ENCODE results near the gene MSX1. TPM values are rescaled to one million over a fixed set of nuclear protein-coding genes. Genes with fewer than 3 reads are reported as not detected.
"Not testable (repeated sequence)": the region's sequence is repeated elsewhere in the genome, so short reads cannot be mapped to it uniquely, and the experiment has no call there.

MSX1 gene
- not detected for total RNA-seq

DNA sequence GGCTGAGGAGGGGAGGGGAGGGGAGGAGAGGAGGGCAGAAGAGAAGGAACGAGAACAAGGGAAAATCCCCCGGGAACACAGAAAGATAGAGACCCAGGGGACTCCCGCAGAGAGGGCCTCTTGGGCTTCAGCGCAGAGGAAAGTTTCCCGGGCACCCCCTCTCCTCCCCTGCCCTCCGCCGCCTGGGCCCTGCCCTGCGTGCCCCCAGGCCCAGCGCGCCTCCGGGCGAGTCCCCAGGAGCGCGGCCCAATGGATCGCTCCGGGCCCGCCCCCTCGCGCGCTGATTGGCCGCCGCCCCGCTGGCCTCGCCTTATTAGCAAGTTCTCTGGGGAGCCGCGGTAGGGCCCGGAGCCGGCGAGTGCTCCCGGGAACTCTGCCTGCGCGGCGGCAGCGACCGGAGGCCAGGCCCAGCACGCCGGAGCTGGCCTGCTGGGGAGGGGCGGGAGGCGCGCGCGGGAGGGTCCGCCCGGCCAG lies at the start of gene MSX1:
MSX1 (plus strand) TSS at position 341 of the 474 bp plus-strand sequence. CDS start 235 bp downstream, outside the sequence.
- peak; percentile 64 for DNase-seq
- peaks cover 86% of the 10 kb centered on the region for H3K27me3 Mint-ChIP-seq
- H3K4me3 Mint-ChIP-seq: peak within 1 kb of the TSS; percentile 77
- POLR2A ChIA-PET: no interaction called here
- peaks cover 19% of the 10 kb centered on the region for H3K4me1 Mint-ChIP-seq
- H3K9me3 Mint-ChIP-seq: peaks cover 2% of the 10 kb centered on the region
- peaks cover 3% of the 10 kb centered on the region for H3K36me3 Mint-ChIP-seq
- no peak within 1 kb of the TSS for H3K27ac Mint-ChIP-seq
- ATAC-seq (ENCODE audit: low read depth): peak; percentile 76

DNA sequence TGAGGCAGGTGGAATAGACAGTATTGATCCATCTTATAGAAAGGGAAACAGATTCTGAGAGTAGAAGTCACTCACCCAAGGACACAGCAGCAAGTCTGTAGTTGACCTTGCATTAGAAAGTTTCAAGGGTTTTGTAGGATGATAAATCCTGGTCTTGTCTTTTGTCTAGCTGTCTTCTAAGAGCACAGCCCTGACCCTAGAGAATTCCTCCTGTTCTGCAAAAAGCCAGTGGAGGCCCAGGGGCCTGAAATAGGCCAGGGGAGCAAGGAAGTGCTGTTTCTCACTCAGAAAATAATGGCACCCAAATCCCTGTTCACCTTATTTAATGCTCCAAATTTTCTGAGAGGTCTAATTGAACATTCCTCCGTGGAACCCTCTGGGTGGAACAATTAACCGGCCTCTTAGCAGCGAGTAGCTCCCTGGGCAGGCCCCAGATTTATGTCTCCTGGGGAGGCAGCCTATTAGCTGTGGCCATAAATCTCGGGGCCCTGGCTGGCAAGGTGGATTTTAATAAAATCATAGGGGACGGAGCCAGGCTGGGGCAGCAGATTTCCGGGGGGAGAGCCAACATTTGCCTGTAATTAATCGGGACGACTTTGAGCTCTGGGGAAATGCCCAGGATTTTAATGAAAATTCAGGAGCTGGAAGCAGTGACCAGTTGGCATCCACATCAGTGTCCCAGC lies 49.2 kb upstream of the MSX1 start:
- no peak overlapping the region for H3K4me3 Mint-ChIP-seq
- no peaks in the 10 kb centered on the region for H3K36me3 Mint-ChIP-seq
- ATAC-seq (ENCODE audit: low read depth): no peak
- DNase-seq: no peak
- peaks cover 10% of the 10 kb centered on the region for H3K9me3 Mint-ChIP-seq
- H3K4me1 Mint-ChIP-seq: no peaks in the 10 kb centered on the region
- POLR2A ChIA-PET: no interaction called here
- H3K27ac Mint-ChIP-seq: no peak overlapping the region
- H3K27me3 Mint-ChIP-seq: peaks cover 7% of the 10 kb centered on the region

DNA sequence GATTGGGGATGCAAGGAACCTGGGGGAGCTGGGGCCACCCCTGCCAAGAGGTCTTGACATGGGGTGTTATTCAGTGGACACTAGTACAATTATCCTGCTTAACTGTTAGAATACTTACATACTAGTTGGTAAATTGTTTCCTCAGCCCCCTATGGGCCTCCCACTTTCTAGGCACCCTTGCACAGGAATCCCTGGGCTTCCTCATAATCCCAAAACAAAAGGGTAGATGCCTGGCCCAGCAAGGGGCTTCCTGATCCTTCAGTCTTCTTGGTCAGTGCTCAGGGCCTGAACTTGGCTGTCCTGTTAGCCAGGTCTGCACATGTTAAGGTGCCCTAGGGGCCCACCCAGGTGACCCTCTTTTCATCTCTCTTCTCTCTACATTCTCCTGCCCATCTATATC lies 48.7 kb upstream of the MSX1 start:
- Mint-ChIP-seq H3K9me3 (peaks cover 10% of the 10 kb centered on the region), H3K27ac (no peak overlapping the region), H3K27me3 (peaks cover 8% of the 10 kb centered on the region), H3K36me3 (no peaks in the 10 kb centered on the region), H3K4me1 (no peaks in the 10 kb centered on the region), H3K4me3 (no peak overlapping the region)
- ATAC-seq (ENCODE audit: low read depth) (no peak), DNase-seq (no peak)
- POLR2A ChIA-PET: no interaction called here

DNA sequence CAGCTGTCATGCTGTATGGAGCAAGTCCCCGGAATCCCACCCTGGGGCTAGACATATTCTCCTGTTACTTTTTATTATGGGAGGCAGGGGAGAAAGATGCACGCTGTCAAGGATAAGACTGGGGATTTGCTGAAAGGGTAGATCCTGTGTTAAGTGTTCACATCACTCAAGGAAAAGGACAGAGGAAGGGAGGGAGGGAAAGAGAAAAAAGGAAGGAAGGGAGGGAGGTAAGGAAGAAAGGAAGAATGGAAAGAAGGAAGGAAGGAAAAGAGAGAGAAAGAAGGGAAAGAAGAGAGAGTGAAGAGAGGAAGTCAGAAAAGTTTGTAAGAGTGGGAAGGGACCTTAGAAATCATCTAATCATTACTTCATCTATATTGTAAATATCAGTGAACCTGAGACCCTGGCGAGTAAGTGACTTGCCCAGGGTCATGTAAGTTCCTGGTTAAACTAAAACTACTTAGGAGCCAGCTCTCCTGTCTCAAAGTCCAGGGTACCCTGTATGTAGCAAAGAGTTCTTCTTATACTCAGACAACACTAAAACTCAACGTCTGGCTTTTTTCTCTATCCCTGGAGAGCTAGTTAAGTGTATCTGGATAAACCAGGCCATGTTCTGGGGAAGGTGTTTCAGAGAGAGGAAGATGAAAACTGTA lies 47.2 kb upstream of the MSX1 start:
- no peaks in the 10 kb centered on the region for H3K4me1 Mint-ChIP-seq
- peaks cover 9% of the 10 kb centered on the region for H3K9me3 Mint-ChIP-seq
- POLR2A ChIA-PET: no interaction called here
- DNase-seq: no peak
- no peak for ATAC-seq (ENCODE audit: low read depth)
- H3K36me3 Mint-ChIP-seq: no peaks in the 10 kb centered on the region
- no peak overlapping the region for H3K4me3 Mint-ChIP-seq
- H3K27ac Mint-ChIP-seq: no peak overlapping the region
- H3K27me3 Mint-ChIP-seq: peaks cover 9% of the 10 kb centered on the region

DNA sequence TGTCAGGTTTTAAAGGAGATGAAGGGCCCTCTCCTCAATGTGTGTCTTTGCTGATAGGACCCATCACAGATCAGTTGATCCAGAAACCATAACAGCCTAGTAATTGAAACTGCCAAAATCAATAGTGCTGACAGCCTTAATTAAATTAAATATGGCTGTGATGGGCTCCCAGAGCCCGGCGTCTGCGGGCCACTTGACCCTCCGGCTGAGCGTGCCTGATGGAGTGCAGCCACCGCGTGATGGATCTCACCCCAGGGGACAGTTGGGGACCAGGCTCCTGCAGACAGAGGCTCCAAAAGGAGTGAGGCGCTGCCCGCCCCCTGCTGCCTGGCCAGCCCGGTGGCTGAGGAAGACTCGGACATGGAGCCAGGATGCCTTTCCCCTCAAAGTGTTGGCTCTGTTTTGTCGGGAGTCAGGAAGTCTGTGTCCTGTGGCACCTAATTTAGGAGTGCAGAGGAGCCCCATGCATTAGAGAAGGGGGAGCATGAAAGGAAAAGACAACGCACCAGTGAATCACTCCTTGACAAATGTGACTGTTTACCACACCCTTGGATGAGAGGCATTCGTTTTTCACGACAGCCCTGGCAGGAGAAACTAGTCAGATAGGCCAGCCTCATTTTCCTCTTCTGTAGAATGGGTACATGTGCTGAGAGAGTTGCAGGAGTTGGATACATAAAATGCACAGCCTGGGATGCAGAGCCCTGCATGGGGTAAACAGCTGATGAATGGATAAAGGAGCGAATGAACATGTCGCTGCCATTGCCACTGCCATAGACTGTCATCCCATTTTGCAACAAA lies 40.9 kb upstream of the MSX1 start:
- peaks cover 4% of the 10 kb centered on the region for H3K9me3 Mint-ChIP-seq
- H3K27me3 Mint-ChIP-seq: peaks cover 8% of the 10 kb centered on the region
- POLR2A ChIA-PET: no interaction called here
- ATAC-seq (ENCODE audit: low read depth) (no peak), DNase-seq (no peak)
- no peak overlapping the region for H3K27ac Mint-ChIP-seq
- H3K4me3 Mint-ChIP-seq: no peak overlapping the region
- H3K36me3 Mint-ChIP-seq: no peaks in the 10 kb centered on the region
- no peaks in the 10 kb centered on the region for H3K4me1 Mint-ChIP-seq

DNA sequence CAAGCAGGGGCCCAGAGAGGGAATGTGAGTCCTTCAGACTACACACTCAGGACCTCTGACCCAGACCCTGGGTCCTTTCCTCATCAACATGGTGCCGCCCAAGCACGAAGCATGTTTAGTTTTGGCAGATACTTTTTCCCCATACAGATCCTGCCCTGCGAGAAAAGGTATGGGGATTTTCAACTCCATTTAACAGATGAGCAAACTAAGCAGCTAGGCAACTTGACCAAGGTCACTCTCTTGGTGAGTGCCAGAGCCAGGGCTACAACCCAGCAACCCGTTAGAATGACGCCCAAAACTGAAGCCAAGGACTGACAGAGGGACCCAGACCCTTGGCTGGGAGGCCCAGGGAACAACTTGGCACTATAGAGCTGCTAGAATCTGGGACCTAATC lies 40.3 kb upstream of the MSX1 start:
- Mint-ChIP-seq H3K27ac (no peak overlapping the region), H3K36me3 (no peaks in the 10 kb centered on the region), H3K9me3 (peaks cover 4% of the 10 kb centered on the region), H3K27me3 (peaks cover 8% of the 10 kb centered on the region), H3K4me3 (no peak overlapping the region), H3K4me1 (no peaks in the 10 kb centered on the region)
- ATAC-seq (ENCODE audit: low read depth): no peak
- POLR2A ChIA-PET: no interaction called here
- no peak for DNase-seq

DNA sequence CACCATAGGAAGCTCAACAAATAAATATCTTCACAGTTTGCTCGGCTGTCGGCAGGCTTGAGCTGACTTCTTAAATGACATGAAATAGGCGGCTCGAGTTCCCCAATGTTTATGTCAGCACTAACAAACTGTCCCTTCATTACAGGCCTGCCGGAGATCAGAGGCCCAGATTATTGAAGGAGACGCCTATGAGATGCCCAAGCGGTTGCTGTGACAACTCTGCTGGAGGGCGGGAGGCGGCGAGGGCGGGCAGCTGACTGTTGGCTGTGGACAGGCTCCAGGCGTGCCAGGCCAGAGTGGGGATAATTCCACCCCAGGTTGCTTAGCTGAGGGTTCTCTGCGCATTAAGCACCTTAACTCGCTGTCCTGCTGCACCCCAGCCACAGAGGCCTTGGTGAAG lies 39.2 kb upstream of the MSX1 start:
- H3K4me1 Mint-ChIP-seq: no peaks in the 10 kb centered on the region
- no peak for DNase-seq
- H3K9me3 Mint-ChIP-seq: peaks cover 4% of the 10 kb centered on the region
- H3K4me3 Mint-ChIP-seq: no peak overlapping the region
- peaks cover 8% of the 10 kb centered on the region for H3K27me3 Mint-ChIP-seq
- ATAC-seq (ENCODE audit: low read depth): no peak
- no peaks in the 10 kb centered on the region for H3K36me3 Mint-ChIP-seq
- POLR2A ChIA-PET: no interaction called here
- H3K27ac Mint-ChIP-seq: no peak overlapping the region

DNA sequence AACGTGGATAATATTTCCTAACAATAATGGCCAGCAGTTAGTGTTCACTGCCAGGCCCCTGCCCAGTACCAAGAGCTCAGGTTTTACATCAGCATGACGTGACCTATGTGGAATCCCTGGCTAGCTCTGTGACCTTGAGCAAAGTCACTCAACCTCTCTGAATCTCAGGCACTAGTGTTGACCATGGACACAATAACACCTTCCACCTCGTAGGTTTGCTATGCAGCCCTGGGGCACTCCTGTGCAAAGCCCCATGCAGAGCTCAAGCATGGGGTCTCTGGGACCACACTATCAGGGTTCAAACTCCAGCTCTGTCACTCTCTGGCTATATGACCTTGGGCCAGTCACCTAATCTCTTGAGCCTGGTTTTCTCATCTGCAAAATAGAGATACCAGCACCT lies 38.7 kb upstream of the MSX1 start:
- DNase-seq: no peak
- ATAC-seq (ENCODE audit: low read depth): no peak
- Mint-ChIP-seq H3K4me1 (no peaks in the 10 kb centered on the region), H3K36me3 (no peaks in the 10 kb centered on the region), H3K4me3 (no peak overlapping the region), H3K27me3 (peaks cover 7% of the 10 kb centered on the region), H3K9me3 (peaks cover 4% of the 10 kb centered on the region), H3K27ac (no peak overlapping the region)
- POLR2A ChIA-PET: no interaction called here

DNA sequence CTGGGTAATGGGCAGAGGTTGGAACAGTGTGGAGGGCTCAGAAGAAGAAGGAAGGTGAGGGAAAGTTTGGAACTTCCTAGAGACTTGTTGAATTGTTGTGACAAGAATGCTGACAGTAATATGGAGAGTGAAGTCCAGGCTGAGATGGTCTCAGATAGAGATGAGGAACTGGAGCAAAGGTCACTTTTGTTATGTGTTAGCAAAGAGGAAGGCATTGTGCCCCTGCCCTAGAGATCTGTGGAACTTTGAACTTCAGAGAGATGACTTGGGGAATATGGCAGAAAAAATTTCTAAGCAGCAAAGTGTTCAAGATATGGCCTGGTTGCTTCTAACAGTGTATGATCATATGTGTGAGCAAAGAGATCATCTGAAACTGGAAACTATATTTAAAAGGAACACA lies 37.9 kb upstream of the MSX1 start:
- Mint-ChIP-seq H3K4me3 (no peak overlapping the region), H3K27me3 (peaks cover 9% of the 10 kb centered on the region), H3K36me3 (no peaks in the 10 kb centered on the region), H3K4me1 (no peaks in the 10 kb centered on the region), H3K9me3 (peaks cover 8% of the 10 kb centered on the region), H3K27ac (no peak overlapping the region)
- DNase-seq: no peak
- POLR2A ChIA-PET: no interaction called here
- no peak for ATAC-seq (ENCODE audit: low read depth)

DNA sequence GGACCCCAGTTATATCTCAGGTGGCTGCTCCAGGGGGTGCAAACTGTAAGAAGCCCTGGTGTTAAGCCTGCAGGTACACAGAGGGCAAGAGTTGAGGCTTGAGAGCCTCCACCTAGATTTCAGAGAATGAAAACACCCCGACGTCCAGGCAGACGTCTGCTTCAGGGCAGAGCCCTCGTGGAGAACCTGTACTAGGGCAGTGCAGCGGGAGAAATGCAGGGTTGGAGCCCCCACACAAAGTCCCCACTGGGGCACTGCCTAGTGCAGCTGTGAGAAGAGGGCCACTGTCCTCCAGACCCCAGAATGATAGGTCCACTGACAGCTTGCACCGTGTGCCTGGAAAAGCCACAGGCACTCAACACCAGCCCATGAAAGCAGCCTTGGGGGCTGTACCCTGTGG lies 37.2 kb upstream of the MSX1 start:
- H3K36me3 Mint-ChIP-seq; ATAC-seq (ENCODE audit: low read depth); POLR2A ChIA-PET; H3K27me3 Mint-ChIP-seq; H3K27ac Mint-ChIP-seq; H3K9me3 Mint-ChIP-seq; H3K4me1 Mint-ChIP-seq; DNase-seq; H3K4me3 Mint-ChIP-seq: not testable (repeated sequence)

DNA sequence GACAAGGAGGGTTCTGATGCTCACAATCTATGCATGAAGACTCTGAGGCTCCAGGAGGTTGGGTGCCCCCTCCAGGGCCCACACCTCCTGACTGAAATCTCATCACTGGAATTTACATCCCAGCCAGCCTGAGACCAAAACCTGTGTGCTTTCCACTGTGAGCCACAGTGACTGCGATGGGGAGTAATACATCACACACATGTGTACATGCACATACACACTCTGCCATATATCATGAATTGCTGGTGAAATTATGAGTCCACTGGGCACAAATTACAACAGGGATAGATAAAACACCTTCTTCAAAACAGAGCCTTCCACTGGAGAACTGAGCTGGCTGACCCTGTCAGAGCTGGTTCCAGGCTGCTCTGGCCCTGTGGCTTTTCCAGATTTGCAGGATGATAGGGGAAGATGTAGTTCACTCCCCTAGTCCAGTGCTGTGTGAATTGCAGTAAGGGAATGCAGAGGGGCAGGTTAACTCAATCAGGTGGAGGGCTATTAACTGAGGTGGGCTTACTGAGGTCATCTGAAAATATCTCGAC lies 35.8 kb upstream of the MSX1 start:
- H3K27me3 Mint-ChIP-seq: peaks cover 7% of the 10 kb centered on the region
- no peak overlapping the region for H3K4me3 Mint-ChIP-seq
- no peaks in the 10 kb centered on the region for H3K36me3 Mint-ChIP-seq
- H3K9me3 Mint-ChIP-seq: peaks cover 6% of the 10 kb centered on the region
- DNase-seq (no peak), ATAC-seq (ENCODE audit: low read depth) (no peak)
- H3K4me1 Mint-ChIP-seq: no peaks in the 10 kb centered on the region
- POLR2A ChIA-PET: no interaction called here
- H3K27ac Mint-ChIP-seq: no peak overlapping the region

DNA sequence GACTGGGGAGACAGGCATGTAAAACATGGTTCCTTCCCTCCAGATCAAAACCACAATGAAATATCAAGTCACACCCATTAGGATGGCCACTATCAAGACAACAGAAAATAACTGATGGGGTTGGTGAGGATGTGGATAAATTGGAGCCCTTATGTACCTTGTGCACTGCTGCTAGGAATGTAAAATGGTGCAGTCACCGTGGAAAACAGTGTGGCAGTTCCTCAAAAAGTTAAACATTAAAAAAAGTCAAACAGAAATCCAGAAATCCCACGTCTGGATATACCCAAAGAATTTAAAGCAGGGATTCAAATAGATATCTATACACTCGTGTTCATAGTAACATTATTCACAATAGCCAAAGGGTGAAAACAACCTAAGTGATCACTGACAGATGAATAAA lies 35.2 kb upstream of the MSX1 start:
- no peak overlapping the region for H3K4me3 Mint-ChIP-seq
- H3K27ac Mint-ChIP-seq: no peak overlapping the region
- H3K4me1 Mint-ChIP-seq: no peaks in the 10 kb centered on the region
- H3K36me3 Mint-ChIP-seq: no peaks in the 10 kb centered on the region
- POLR2A ChIA-PET: no interaction called here
- peaks cover 6% of the 10 kb centered on the region for H3K9me3 Mint-ChIP-seq
- peaks cover 6% of the 10 kb centered on the region for H3K27me3 Mint-ChIP-seq
- ATAC-seq (ENCODE audit: low read depth) (no peak), DNase-seq (no peak)

DNA sequence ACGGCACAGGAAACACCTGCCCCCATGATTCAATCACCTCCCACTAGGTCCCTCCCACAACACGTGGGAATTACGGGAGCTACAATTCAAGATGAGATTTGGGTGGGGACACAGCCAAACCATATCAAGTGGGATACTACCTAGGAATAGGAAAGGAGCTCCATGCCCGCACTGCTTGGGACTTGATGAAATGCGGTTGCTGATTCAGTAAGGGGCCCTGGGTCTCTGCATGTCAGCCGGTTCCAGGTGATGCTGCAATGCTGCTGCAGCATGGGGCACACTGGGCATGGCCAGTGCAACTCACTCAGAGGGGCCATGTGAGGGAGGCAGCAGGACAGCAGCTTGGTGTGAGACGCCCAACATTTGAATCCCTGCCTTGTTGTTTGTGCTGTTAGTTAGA lies 34.0 kb upstream of the MSX1 start:
- DNase-seq: no peak
- peaks cover 6% of the 10 kb centered on the region for H3K9me3 Mint-ChIP-seq
- POLR2A ChIA-PET: no interaction called here
- no peaks in the 10 kb centered on the region for H3K36me3 Mint-ChIP-seq
- H3K27ac Mint-ChIP-seq: no peak overlapping the region
- no peaks in the 10 kb centered on the region for H3K4me1 Mint-ChIP-seq
- H3K27me3 Mint-ChIP-seq: peaks cover 3% of the 10 kb centered on the region
- ATAC-seq (ENCODE audit: low read depth): no peak
- no peak overlapping the region for H3K4me3 Mint-ChIP-seq

DNA sequence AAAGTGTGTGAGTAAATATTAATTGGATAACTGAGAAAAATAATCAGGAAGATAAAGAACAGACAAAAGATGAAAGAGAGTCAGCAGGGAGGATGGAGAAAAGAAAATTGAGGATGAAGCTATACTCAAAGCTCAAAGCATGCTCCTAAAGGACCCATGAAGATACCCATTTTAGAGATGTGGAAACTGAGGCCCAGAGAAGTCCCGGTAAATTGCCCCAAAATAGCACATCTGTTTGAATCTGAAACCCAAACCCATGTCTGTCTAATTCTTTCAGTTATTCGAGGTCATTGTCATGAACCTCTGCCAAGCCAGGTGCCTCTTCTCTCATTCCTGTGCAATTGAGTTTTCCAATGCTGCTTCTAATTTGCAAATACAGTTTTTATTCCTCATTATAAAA lies 29.6 kb upstream of the MSX1 start:
- H3K9me3 Mint-ChIP-seq: peaks cover 7% of the 10 kb centered on the region
- ATAC-seq (ENCODE audit: low read depth) (no peak), DNase-seq (no peak)
- H3K36me3 Mint-ChIP-seq: no peaks in the 10 kb centered on the region
- H3K27me3 Mint-ChIP-seq: peaks cover 5% of the 10 kb centered on the region
- H3K27ac Mint-ChIP-seq: no peak overlapping the region
- H3K4me1 Mint-ChIP-seq: no peaks in the 10 kb centered on the region
- POLR2A ChIA-PET: no interaction called here
- no peak overlapping the region for H3K4me3 Mint-ChIP-seq
